Suprapubic skin (tissue), 4 donors: ENCODE data around the gene PTGIR.

Experiments used
- CTCF ChIP-seq, 2 donors: fragments of 200-600 bp in 1 of 2; fragments of 450-650 bp in 1 of 2; sonication (generic) in 1 of 2; IDR thresholded peaks; one replicate each; pipeline ENCODE4 v1.5.1; 2016 to 2019; ENCODE audit warnings: antibody characterized with exemption in 2 of 2, mild to moderate bottlenecking in 1 of 2, moderate library complexity in 1 of 2
- EP300 ChIP-seq: sonication (generic); formaldehyde crosslinking; IDR thresholded peaks from one replicate; pipeline ENCODE4 v1.6.1; 2017; ENCODE audit warnings: antibody characterized with exemption
- POLR2A ChIP-seq, 2 donors: fragments of 450-650 bp; IDR thresholded peaks; one replicate each; pipeline ENCODE4 v1.6.1; 2017; ENCODE audit warnings: antibody characterized with exemption in 2 of 2, mild to moderate bottlenecking in 2 of 2, moderate library complexity in 2 of 2
- POLR2AphosphoS5 ChIP-seq, 3 donors: sonication (generic); formaldehyde crosslinking; IDR thresholded peaks; one replicate each; pipeline ENCODE4 v1.6.1; 2017; ENCODE audit warnings: antibody characterized with exemption in 3 of 3

- TF ChIP-seq CTCF (IDR thresholded peaks at IDR 0.05) (no peak), POLR2AphosphoS5 (IDR thresholded peaks at IDR 0.05) (no peak), EP300 (no peak), POLR2A (IDR thresholded peaks at IDR 0.05) (no peak)
These were observed 12.3 kb upstream of the PTGIR start for GRCh38 chr19:46637224-46637623.
